Activated T-cell treated with anti-CD3 and anti-CD28 coated beads for 4 hours (primary cell): ENCODE data around the gene FBXO28.

Experiments used
- DNase-seq: peaks from one replicate; pipeline ENCODE4 v3.0.0-alpha.2; 2020

The FBXO28 gene

GRCh38 chr1:224095867-224096266 is 18.0 kb upstream of the FBXO28 start:
- DNase-seq = no peak

GRCh38 chr1:224096773-224097172 is 17.1 kb upstream of the FBXO28 start:
- no peak for DNase-seq

GRCh38 chr1:224098007-224098406 is 15.9 kb upstream of the FBXO28 start:
- no peak for DNase-seq

DNA sequence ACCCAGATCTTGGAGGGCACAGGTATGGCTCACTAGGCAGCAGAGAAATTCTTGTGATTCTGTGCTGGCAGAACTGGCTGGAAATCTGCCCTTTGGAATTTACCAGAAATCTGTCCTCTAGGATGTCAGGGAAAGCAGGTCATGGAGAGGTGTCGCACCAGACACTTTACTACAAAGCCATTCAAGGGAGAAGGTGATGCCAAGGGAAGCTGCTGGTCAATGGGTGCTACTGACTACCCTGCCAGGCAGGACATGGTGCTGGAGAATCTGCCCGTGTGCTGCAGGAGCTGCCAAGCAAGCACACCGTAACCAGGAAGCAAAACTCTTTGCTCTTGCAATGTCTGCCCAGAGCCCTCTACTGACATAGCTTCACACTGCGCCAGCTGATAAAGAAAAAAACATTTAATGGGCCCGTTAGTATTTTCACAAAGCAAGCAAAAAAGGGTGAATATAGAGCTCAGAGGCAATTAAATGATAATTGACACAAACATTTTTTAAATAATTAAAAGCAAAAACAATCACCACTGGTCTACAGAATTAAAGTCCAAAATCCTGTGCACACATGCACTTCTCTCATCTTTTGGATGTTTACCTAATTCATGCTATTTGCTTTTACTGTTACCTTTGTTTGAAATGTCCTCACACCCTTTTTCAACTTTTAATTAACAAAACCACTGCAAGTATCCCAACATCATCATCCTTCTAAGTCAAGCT is 7.2 kb upstream of the FBXO28 start:
- DNase-seq = no peak

- no peak for DNase-seq
Observed at GRCh38 chr1:224107282-224107625, 6.7 kb upstream of the FBXO28 start.

GRCh38 chr1:224108991-224109390 is 4.9 kb upstream of the FBXO28 start:
- no peak for DNase-seq

GRCh38 chr1:224109981-224110380 is 3.9 kb upstream of the FBXO28 start:
- DNase-seq = no peak

DNA sequence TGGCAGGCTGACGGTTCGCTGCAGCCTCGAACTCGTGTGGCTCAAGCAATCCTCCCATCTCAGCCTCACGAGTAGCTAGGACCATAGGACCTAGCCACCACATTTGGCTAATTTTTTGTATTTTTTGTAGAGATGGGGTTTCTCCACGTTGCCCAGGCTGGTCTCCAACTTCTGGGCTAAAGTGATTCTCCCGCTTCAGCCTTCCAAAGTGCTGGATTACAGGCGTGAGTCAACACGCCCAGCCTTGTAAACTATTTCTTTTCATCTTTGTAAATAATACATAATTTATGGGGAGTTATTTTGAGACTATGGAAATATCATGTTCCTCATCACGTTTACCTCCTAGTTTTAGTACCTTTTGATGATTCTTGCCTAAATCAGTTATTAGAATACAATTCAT is 906 bp upstream of the FBXO28 start:
- no peak for DNase-seq

- DNase-seq = no peak
Observed at GRCh38 chr1:224113545-224113917, 380 bp upstream of the FBXO28 start.

- DNase-seq = no peak
Observed at GRCh38 chr1:224114787-224115175, 870 bp downstream of the FBXO28 start.

- no peak for DNase-seq
Observed at GRCh38 chr1:224116131-224116530, 2.2 kb downstream of the FBXO28 start.

DNA sequence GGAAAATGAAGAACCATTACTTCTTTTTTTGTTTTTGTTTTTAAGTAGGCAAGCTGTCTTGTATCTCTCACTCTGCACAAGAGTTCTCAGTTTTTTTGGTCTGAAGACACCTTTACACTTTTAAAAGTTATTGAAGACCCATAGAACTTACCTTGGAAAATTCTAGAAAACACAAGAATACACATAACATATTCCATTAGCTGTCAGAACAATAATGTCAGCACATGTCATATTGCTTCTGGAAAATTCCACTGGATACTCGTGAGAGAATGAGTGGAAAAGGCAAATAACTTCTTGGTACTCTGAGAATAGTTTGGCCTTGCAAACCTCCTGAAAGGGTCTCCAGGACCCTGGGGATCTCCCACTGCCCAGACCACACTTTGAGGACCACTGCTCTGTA is 4.8 kb downstream of the FBXO28 start:
- no peak for DNase-seq

DNA sequence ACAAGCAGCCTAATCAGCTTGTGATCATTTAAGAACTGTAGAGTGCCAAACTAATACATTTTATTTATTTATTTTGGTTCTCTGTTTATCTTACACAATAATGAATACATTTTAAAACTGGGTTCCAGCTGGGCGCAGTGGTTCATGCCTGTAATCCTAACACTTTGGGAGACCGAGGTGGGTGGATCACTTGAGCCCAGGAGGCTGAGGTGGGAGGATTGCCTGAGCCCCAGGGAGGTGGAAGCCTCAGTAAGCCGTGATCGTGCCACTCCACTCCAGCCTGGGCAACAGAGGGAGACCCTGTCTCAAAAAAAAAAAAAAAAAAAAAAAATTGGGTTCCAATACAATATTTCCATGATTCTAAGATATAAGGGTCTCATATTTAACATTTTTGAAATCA is 9.2 kb downstream of the FBXO28 start:
- no peak for DNase-seq

DNA sequence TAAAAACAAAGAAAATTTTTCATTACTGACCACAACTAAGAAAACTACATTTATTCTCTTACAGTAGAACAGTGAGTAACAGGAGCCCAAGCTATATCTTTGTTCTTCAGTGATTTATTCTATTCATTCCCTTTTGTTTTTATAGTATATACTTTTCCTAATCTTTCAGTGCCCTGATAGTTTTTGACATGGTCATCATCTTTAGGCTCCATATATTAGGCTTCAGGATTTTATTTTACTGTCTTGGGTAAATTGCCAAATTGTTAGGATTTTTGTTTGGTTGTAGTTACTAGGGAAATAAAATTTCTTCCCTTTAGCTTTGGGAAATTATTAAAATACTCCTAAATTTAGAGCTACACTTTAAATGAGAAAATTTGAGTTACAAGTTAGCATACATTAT is 10.3 kb downstream of the FBXO28 start:
- no peak for DNase-seq

DNA sequence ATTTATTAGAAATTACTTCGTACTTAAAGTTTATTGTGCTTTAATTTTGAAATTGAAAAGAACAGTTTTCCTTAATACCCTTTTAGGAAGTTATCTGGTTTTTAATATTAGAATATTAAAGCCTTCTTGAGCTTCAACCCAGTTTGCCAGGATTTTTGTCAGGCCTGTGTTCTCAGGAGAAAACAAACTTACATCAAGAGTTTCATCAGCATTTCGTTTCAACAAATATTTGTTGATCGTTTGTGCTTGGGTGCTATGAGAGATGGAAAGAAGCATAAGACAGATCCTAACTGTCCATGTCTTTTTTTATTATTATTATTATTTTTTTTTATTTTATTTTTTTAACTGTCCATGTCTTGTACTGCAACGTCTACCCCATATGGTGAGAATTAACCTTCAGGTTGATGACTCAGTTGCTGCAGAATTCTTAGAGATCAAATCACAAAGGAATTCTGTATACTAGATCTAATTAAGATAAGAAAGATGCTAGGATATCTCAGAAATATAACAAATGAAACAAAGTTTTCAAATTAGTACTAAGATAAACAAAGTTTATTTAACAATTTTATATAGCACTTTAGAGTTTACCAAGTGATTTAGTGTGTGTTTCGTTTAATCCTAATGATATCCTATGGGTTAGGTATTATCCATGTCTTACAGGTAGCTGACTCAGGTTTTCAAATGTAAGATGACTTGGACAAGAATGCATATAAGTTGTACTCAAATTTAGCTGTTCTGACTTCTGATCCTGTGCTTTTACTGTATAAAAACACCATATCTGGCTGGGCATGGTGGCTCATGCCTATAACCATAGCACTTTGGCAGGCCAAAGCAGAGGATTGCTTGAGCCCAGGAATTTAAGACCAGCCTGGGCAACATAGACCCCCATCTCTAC is 14.3 kb downstream of the FBXO28 start:
- DNase-seq = no peak

DNA sequence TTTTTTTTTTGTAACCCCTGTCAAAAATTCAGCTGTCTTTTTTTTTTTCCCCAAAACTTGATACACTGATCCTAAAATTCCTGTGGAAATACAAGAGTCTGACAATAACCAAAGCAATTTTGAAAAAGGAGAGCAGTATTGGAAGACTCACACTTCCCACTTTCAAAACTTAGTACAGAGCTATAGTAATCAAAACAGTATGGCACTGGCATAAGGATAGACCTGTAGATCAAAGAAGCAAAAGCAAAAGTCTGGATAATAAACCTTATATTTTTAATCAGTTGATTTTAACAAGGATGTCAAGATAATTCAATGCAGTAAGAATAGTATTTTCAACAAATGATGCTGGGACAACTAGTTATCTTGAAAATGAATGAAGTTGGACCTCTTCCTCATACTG is 17.3 kb downstream of the FBXO28 start:
- no peak for DNase-seq

DNA sequence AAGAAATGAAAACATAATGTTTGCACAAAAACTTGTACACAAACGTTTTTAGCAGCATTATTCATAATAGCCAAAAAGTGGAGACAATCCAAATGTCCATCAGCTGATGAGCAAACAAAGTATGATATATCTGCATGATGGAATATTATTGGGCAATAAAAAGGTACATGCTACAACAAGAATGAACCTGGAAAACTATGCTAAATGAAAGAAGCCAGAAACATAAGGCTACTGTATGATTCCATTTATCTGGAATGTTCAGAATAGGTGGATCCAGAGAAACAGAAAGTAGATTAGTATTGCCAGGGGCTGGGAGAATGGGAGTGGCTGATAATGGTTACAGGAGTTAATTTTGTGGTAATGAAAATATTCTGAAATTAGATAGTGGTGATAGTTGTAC is 19.0 kb downstream of the FBXO28 start:
- DNase-seq = no peak

- DNase-seq = no peak
Observed at GRCh38 chr1:224133741-224134299, 19.9 kb downstream of the FBXO28 start.

DNA sequence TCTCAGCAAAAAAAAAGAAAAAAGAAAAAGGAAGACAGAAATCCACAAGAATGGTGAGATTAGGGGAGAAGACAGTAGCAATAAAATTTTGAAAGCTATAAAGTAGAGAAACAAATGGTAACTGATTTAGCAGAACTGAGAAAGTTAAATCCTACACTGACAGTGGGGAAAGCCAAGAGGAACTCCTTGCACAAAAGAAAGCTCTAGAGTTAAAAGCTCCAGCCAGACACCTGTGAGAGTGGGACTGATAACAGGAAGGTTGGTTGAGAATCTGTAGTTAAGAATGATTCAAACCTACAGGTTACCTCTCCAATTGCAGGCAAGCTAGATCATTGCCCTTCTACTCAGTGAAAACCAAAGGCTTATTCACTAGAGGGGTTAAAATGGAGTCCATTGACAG is 23.6 kb downstream of the FBXO28 start:
- no peak for DNase-seq

DNA sequence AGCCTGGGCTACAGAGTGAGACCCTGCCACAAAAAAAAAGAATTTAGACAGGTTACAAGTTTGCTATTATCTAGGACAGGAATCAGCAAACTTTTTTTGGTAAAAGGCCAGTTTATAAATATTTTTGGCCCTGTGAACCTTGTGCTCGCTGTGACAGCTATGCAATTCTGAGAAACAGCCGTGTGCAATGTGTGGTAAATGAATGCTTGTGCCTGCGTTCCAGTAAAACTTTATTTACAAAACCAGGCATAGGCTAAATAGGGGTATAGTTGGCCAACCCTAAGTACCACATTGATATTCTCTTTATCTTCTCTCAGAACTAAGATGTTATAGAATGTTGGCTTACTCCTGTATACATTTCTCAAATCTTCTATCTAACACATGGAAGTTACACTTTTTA is 24.3 kb downstream of the FBXO28 start:
- no peak for DNase-seq

DNA sequence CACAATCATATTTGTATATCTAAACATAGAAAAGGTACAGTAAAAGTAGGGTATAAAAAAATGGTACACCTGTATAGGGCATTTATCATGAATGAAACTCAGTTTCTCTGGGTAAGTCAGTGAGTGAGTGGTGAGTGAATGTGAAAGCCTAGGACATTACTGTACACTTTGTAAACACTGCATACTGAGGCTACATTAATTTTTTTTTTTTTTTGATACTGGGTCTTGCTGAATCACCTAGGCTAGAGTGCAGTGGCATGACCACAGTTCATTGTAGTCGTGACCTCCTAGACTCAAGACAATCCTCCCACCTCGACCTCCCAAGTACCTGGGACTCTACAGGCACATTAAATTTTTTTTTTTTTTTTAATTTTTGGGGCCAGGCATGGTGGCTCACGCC is 27.8 kb downstream of the FBXO28 start:
- DNase-seq = no peak

GRCh38 chr1:224149709-224150108 is 35.8 kb downstream of the FBXO28 start:
- DNase-seq = no peak

GRCh38 chr1:224151117-224151516 is 37.2 kb downstream of the FBXO28 start:
- DNase-seq = no peak

DNA sequence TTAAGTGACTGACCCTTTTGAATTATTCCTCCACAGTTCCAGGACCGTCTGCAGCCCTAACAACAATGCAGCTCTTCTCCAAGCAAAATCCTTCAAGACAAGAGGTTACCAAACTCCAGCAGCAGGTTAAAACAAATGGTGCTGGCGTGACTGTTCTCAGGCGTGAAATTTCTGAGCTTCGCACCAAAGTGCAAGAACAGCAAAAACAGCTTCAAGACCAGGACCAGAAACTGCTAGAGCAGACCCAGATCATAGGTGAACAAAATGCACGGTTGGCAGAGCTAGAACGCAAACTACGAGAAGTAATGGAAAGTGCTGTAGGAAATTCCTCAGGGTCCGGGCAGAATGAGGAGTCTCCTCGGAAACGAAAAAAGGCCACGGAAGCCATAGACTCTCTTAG is 43.4 kb downstream of the FBXO28 start:
- DNase-seq = no peak
